GM12873 (cell line): ENCODE measurements around the gene REV3L.
A peak's percentile ranks its signal among the peaks of the same experiment; 100 is the strongest.

ENCODE experiments used
- CTCF ChIP-seq: IDR thresholded peaks from 2 replicates; pipeline ENCODE4 v1.5.1; 2012; ENCODE audit warnings: low read depth, mild to moderate bottlenecking, moderate library complexity, low read length, control low read depth; ENCODE audit not compliant: insufficient read depth; ENCODE audit errors: missing control alignments

REV3L gene

GRCh38 chr6:111381123-111381522 lies 101.9 kb downstream of the REV3L start:
- TF ChIP-seq CTCF: no peak

GRCh38 chr6:111379831-111380230 lies 103.2 kb downstream of the REV3L start:
- TF ChIP-seq CTCF: no peak

- TF ChIP-seq CTCF: no peak
Measured at GRCh38 chr6:111379302-111379701, 103.7 kb downstream of the REV3L start.

- no peak for TF ChIP-seq CTCF
Measured at GRCh38 chr6:111377558-111378120, 105.4 kb downstream of the REV3L start.

GRCh38 chr6:111367393-111368088 lies 115.5 kb downstream of the REV3L start:
- TF ChIP-seq CTCF: no peak

GRCh38 chr6:111361648-111362047 lies 121.4 kb downstream of the REV3L start:
- peak; percentile 26 for TF ChIP-seq CTCF

GRCh38 chr6:111358454-111358853 lies 124.6 kb downstream of the REV3L start:
- no peak for TF ChIP-seq CTCF
